Testis (tissue), 3 donors: Measurements from ENCODE around the gene VWA2. TPM values are rescaled to one million over a fixed set of nuclear protein-coding genes. Genes with fewer than 3 reads are reported as not detected.

Experiments used
- DNase-seq: peaks from one replicate; pipeline ENCODE4 v3.0.0-alpha.2; 2019
- H3K27ac ChIP-seq, 2 donors: fragments of 200-600 bp; sonication (generic); one replicate each; pipeline ENCODE4 v1.5.1; 2019
- H3K27me3 ChIP-seq: fragments of 200-600 bp; sonication (generic); one replicate; pipeline ENCODE4 v1.5.1; 2019
- H3K36me3 ChIP-seq: fragments of 200-600 bp; sonication (generic); one replicate; pipeline ENCODE4 v1.5.1; 2017; ENCODE audit warnings: low read depth; ENCODE audit errors: missing control alignments
- H3K4me1 ChIP-seq: fragments of 200-600 bp; sonication (generic); one replicate; pipeline ENCODE4 v1.5.1; 2019
- H3K4me3 ChIP-seq, 2 donors: fragments of 200-600 bp; sonication (generic); one replicate each; pipeline ENCODE4 v1.5.1; 2017 to 2019
- H3K9me3 ChIP-seq: fragments of 200-600 bp; sonication (generic); one replicate; pipeline ENCODE4 v1.5.1; 2017
- CTCF ChIP-seq, 3 experiments: fragments of 450-650 bp in 2 of 3; fragments of 200-600 bp in 1 of 3; sonication (generic) in 1 of 3; IDR thresholded peaks; one replicate each; pipeline ENCODE4 v1.5.1; 2016 to 2019; ENCODE audit warnings: antibody characterized with exemption in 3 of 3, mild to moderate bottlenecking in 2 of 3, moderate library complexity in 1 of 3
- POLR2A ChIP-seq: fragments of 450-650 bp; IDR thresholded peaks from one replicate; pipeline ENCODE4 v1.6.1; 2017; ENCODE audit warnings: antibody characterized with exemption, mild to moderate bottlenecking, moderate library complexity
- WGBS, 2 donors: methylation state at CpG; one replicate each; pipeline ENCODE4 v1.1.5; 2018; 5-methylcytosine and 5-hydroxymethylcytosine counted together
- intact Hi-C: fragments of 100-400 bp; cut with DNase I; formaldehyde crosslinking; loops from one replicate; pipeline ENCODE4 v1.15.1; 2023; ENCODE audit warnings: low total_unique reads
- polyA plus RNA-seq: library from polyadenylated mRNA; stranded (reverse); fragments of 350-450 nt; fragmentation: Illumina TruSeq; extraction: RNeasy Lipid Tissue Mini Kit (QIAGEN cat#74804); gene quantifications from one replicate; pipeline ENCODE4 v1.2.3, GENCODE V29; 2014; ENCODE audit warnings: low read depth, low replicate concordance; ENCODE audit not compliant: insufficient read depth
- total RNA-seq, 2 donors: library from RNA; depleted of rRNA; stranded (reverse); fragments of >200 nt; gene quantifications; one replicate each; pipeline ENCODE4 v1.2.3, GENCODE V29; 2016

The VWA2 gene
- total and polyA plus RNA-seq, 3 donors from 2014 or later = 2.4 to 2.6 (median 2.4) TPM

GRCh38 chr10:114320249-114321116, 81.4 kb downstream of the VWA2 start:
- 75 to 77% methylated on average over 22 to 23 of the region's 23 CpGs for WGBS, 2 donors
- intact Hi-C loops = no loop called here
- H3K36me3 ChIP-seq = no peaks in the 10 kb centered on the region
- no peak for TF ChIP-seq CTCF (IDR thresholded peaks at IDR 0.05)
- no peak for TF ChIP-seq POLR2A
- DNase-seq = no peak
- no peaks in the 10 kb centered on the region for H3K9me3 ChIP-seq
- H3K27me3 ChIP-seq = no peaks in the 10 kb centered on the region
- H3K27ac ChIP-seq = no peak overlapping the region
- no peak overlapping the region for H3K4me3 ChIP-seq
- no peaks in the 10 kb centered on the region for H3K4me1 ChIP-seq

GRCh38 chr10:114322344-114322743, 83.3 kb downstream of the VWA2 start:
- 86 to 91% methylated on average over 5 of the region's 5 CpGs for WGBS, 2 donors
- no peak for DNase-seq
- Histone ChIP-seq H3K9me3 (no peaks in the 10 kb centered on the region), H3K4me3 (no peak overlapping the region), H3K36me3 (no peaks in the 10 kb centered on the region), H3K27ac (no peak overlapping the region), H3K27me3 (no peaks in the 10 kb centered on the region), H3K4me1 (no peaks in the 10 kb centered on the region)
- TF ChIP-seq POLR2A (no peak), CTCF (IDR thresholded peaks at IDR 0.05) (no peak)
- intact Hi-C loops = no loop called here

- Histone ChIP-seq H3K36me3 (no peaks in the 10 kb centered on the region), H3K9me3 (no peaks in the 10 kb centered on the region), H3K4me3 (no peak overlapping the region), H3K4me1 (no peaks in the 10 kb centered on the region), H3K27me3 (no peaks in the 10 kb centered on the region), H3K27ac (no peak overlapping the region)
- intact Hi-C loops = no loop called here
- TF ChIP-seq CTCF (IDR thresholded peaks at IDR 0.05) (no peak), POLR2A (no peak)
- 74 to 82% methylated on average over 5 of the region's 5 CpGs for WGBS, 2 donors
- DNase-seq = no peak
Observed at GRCh38 chr10:114323023-114323422, 84.0 kb downstream of the VWA2 start.

GRCh38 chr10:114326795-114327194, 87.7 kb downstream of the VWA2 start:
- TF ChIP-seq POLR2A = no peak
- TF ChIP-seq CTCF (IDR thresholded peaks at IDR 0.05) = no peak
- Histone ChIP-seq H3K27me3 (no peaks in the 10 kb centered on the region), H3K36me3 (no peaks in the 10 kb centered on the region), H3K27ac (no peak overlapping the region), H3K9me3 (no peaks in the 10 kb centered on the region), H3K4me3 (no peak overlapping the region), H3K4me1 (peaks cover 9% of the 10 kb centered on the region)
- WGBS, 2 donors = 86 to 96% methylated on average over 2 of the region's 2 CpGs
- intact Hi-C loops = no loop called here
- no peak for DNase-seq
